ENCODE measurements around the gene CRELD2. TPM values are rescaled to one million over a fixed set of nuclear protein-coding genes. Genes with fewer than 3 reads are reported as not detected.

The CRELD2 gene
- total and polyA plus RNA-seq, 2 of the 13 experiments (the other 11 are each of a cell fraction or from before 2014, with no cell fraction given): 17.2 to 44.7 TPM

DNA sequence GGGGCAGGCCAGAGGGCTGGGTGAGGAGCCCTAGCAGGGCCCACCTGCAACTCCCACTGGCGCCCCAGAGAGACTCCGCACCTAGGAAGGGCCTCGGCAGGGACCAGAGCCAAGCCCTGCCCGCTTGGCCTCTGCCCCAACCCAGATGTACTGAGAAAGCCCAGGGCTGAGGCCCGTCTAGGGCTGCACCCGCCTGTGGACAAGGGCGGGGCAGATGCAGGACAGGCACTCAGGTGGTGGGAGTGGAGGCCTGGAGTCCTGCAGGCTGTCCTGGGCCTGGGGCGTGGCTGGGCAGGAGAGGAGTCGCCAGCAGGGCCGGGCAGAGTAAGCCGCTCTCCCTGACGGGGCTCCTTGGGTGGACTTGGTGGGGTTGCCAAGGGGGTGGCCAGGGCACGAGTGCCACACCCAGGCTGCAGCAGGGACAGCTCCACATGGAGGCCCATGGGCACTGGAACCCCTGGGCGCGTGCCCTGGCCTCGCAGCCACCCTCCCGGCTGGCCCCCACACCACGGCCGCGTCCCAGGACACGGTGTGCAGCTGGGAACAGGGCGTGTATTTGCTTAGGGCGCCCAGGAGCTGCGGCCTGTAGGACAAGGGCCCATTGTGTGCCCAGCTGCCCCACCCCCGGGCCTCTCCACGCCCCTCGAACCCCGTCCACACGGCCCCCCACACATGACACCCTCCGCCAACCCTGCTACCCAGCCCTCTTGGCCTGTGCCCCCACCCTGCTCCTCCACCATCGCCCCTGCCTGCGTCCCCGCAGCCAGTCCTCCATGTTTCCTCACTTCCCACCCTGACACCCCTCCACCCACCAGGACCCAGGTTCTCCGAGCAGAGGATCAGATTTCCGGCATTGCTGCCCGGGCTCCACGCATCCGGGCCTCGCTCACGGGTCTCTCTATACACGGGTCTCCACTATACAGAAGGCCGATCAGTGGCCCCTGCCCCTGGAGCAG lies 30.8 kb downstream of the CRELD2 start (continued):
- TF ChIP-seq, protein P1, sequence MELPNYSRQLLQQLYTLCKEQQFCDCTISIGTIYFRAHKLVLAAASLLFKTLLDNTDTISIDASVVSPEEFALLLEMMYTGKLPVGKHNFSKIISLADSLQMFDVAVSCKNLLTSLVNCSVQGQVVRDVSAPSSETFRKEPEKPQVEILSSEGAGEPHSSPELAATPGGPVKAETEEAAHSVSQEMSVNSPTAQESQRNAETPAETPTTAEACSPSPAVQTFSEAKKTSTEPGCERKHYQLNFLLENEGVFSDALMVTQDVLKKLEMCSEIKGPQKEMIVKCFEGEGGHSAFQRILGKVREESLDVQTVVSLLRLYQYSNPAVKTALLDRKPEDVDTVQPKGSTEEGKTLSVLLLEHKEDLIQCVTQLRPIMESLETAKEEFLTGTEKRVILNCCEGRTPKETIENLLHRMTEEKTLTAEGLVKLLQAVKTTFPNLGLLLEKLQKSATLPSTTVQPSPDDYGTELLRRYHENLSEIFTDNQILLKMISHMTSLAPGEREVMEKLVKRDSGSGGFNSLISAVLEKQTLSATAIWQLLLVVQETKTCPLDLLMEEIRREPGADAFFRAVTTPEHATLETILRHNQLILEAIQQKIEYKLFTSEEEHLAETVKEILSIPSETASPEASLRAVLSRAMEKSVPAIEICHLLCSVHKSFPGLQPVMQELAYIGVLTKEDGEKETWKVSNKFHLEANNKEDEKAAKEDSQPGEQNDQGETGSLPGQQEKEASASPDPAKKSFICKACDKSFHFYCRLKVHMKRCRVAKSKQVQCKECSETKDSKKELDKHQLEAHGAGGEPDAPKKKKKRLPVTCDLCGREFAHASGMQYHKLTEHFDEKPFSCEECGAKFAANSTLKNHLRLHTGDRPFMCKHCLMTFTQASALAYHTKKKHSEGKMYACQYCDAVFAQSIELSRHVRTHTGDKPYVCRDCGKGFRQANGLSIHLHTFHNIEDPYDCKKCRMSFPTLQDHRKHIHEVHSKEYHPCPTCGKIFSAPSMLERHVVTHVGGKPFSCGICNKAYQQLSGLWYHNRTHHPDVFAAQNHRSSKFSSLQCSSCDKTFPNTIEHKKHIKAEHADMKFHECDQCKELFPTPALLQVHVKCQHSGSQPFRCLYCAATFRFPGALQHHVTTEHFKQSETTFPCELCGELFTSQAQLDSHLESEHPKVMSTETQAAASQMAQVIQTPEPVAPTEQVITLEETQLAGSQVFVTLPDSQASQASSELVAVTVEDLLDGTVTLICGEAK (IDR thresholded peaks at IDR 0.05): no peak
- TF ChIP-seq, protein P1 (CRISPR knock-in tag; IDR thresholded peaks at IDR 0.05): peak; percentile 77
- TF ChIP-seq ZNF740 (CRISPR knock-in tag; IDR thresholded peaks at IDR 0.05) (peak; percentile 23; the same call in 1 of the 2 replicates), CENPT (CRISPR knock-in tag; IDR thresholded peaks at IDR 0.05; ENCODE audit: low read depth) (peak; percentile 54; the same call in 1 of the 2 replicates), HNF4G (IDR thresholded peaks at IDR 0.05; ENCODE audit: borderline replicate concordance, low read depth, low read length) (peak; percentile 7; the same call in 1 of the 2 replicates), HNF4G (CRISPR knock-in tag; IDR thresholded peaks at IDR 0.05; ENCODE audit: borderline replicate concordance, low read depth) (no peak; the same call in 1 of the 2 replicates), SIN3A (IDR thresholded peaks at IDR 0.05; ENCODE audit: borderline replicate concordance, low read depth, low read length) (peak; percentile 75; the same call in 1 of the 2 replicates), ZNF777 (CRISPR knock-in tag; IDR thresholded peaks at IDR 0.05) (peak; percentile 88), NCOA2 (CRISPR knock-in tag; IDR thresholded peaks at IDR 0.05) (peak; percentile 58; the same call in 1 of the 2 replicates), DNMT3B (CRISPR knock-in tag; conservative IDR thresholded peaks at IDR 0.05) (no peak), ZSCAN25 (CRISPR knock-in tag; IDR thresholded peaks at IDR 0.05) (peak; percentile 74), ZNF768 (CRISPR knock-in tag; IDR thresholded peaks at IDR 0.05) (peak; percentile 58; the same call in 1 of the 2 replicates), CCDC6 (CRISPR knock-in tag; IDR thresholded peaks at IDR 0.05) (peak; percentile 92; the same call in 1 of the 2 replicates), ZNF776 (CRISPR knock-in tag; IDR thresholded peaks at IDR 0.05) (peak; percentile 75; the same call in 1 of the 2 replicates), HIVEP1 (CRISPR knock-in tag; IDR thresholded peaks at IDR 0.05) (peak; percentile 45; the same call in 1 of the 2 replicates), ZKSCAN1 (IDR thresholded peaks at IDR 0.05; ENCODE audit: low read length) (no peak), TIGD3 (CRISPR knock-in tag; IDR thresholded peaks at IDR 0.05; ENCODE audit: borderline replicate concordance) (no peak), SP4 (CRISPR knock-in tag; IDR thresholded peaks at IDR 0.05) (peak; percentile 67; the same call in 1 of the 2 replicates), DPF2 (CRISPR knock-in tag; IDR thresholded peaks at IDR 0.05; ENCODE audit: borderline replicate concordance, low read depth) (peak; percentile 26; the same call in 1 of the 2 replicates)

All from HepG2 (cell line).